ENCODE data around the gene GTF2H3. TPM values are rescaled to one million over a fixed set of nuclear protein-coding genes. Genes with fewer than 3 reads are reported as not detected.

The GTF2H3 gene
- total RNA-seq, 1 experiment from 2014 or later, result 72.3 TPM

GRCh38 chr12:123675436-123675835, 41.8 kb downstream of the GTF2H3 start:
- Histone ChIP-seq H3K36me3 (ENCODE audit: insufficient read depth, low read length) (no peaks in the 10 kb centered on the region), H3K9ac (ENCODE audit: low read length) (no peak overlapping the region), H4K20me1 (ENCODE audit: insufficient read depth, low read depth, low read length) (no peaks in the 10 kb centered on the region), H3K27me3 (ENCODE audit: low read length) (no peaks in the 10 kb centered on the region), H3K4me1 (ENCODE audit: low read length) (peaks cover 20% of the 10 kb centered on the region), H3K27ac (ENCODE audit: low read length) (no peak overlapping the region), H3K9me2 (replicated peaks; ENCODE audit: insufficient read depth, low read length) (no peaks in the 10 kb centered on the region), H3K4me3 (ENCODE audit: low read length) (no peak overlapping the region), H3K9me3 (ENCODE audit: low read length) (no peaks in the 10 kb centered on the region), H2AFZ (ENCODE audit: low read length) (no peak overlapping the region), H3K4me2 (ENCODE audit: low read depth, low read length, poor library complexity, severe bottlenecking) (no peak overlapping the region), H3K79me2 (ENCODE audit: low read length) (no peaks in the 10 kb centered on the region)
- no peak for DNase-seq

DNA sequence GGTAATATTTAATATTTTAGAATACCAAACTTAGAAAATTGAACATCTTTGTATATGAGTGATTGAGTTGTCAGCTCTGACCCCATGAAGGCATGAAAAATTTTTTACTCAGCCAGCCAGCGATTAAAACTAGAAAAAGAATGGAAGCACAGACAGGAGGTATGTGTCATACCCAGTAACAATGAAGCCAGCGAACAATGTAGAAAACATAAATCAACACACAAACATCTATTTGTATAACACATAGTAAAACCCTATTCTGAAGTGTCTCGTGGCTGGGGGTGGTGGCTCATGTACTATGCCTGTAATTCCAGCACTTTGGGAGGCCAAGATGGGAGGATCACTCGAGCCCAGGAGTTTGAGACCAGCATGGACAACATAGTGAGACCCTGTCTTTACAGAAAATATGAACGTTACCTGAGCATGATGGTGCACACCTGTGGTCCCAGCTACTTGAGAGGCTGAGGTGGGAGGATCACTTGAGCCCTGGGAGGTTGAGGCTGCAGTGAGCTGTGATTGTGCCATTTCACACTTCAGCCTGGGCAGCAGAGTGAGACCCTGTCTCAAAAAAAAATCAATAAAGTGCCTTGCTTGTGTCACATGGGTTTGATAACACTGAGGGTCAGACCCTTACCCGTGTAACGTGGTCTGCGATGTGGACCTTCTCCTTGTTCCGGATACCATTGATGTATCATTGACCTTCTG, 43.1 kb downstream of the GTF2H3 start:
- no peaks in the 10 kb centered on the region for H4K20me1 ChIP-seq (ENCODE audit: insufficient read depth, low read depth, low read length)
- H3K9me3 ChIP-seq (ENCODE audit: low read length), result no peaks in the 10 kb centered on the region
- H3K36me3 ChIP-seq (ENCODE audit: insufficient read depth, low read length), result no peaks in the 10 kb centered on the region
- peaks cover 10% of the 10 kb centered on the region for H3K4me1 ChIP-seq (ENCODE audit: low read length)
- H3K9ac ChIP-seq (ENCODE audit: low read length), result no peak overlapping the region
- H3K27ac ChIP-seq (ENCODE audit: low read length), result no peak overlapping the region
- DNase-seq, result no peak
- no peaks in the 10 kb centered on the region for H3K27me3 ChIP-seq (ENCODE audit: low read length)
- no peaks in the 10 kb centered on the region for H3K9me2 ChIP-seq (replicated peaks; ENCODE audit: insufficient read depth, low read length)
- no peak overlapping the region for H3K4me2 ChIP-seq (ENCODE audit: low read depth, low read length, poor library complexity, severe bottlenecking)
- no peaks in the 10 kb centered on the region for H3K79me2 ChIP-seq (ENCODE audit: low read length)
- H3K4me3 ChIP-seq (ENCODE audit: low read length), result no peak overlapping the region
- H2AFZ ChIP-seq (ENCODE audit: low read length), result no peak overlapping the region

- Histone ChIP-seq H3K4me3 (ENCODE audit: low read length) (no peak overlapping the region), H3K9ac (ENCODE audit: low read length) (no peak overlapping the region), H3K9me2 (replicated peaks; ENCODE audit: insufficient read depth, low read length) (no peaks in the 10 kb centered on the region), H3K27ac (ENCODE audit: low read length) (no peak overlapping the region), H3K4me2 (ENCODE audit: low read depth, low read length, poor library complexity, severe bottlenecking) (no peak overlapping the region), H3K4me1 (ENCODE audit: low read length) (peaks cover 13% of the 10 kb centered on the region), H3K27me3 (ENCODE audit: low read length) (no peaks in the 10 kb centered on the region), H3K79me2 (ENCODE audit: low read length) (no peaks in the 10 kb centered on the region), H3K9me3 (ENCODE audit: low read length) (no peaks in the 10 kb centered on the region), H4K20me1 (ENCODE audit: insufficient read depth, low read depth, low read length) (no peaks in the 10 kb centered on the region), H2AFZ (ENCODE audit: low read length) (no peak overlapping the region), H3K36me3 (ENCODE audit: insufficient read depth, low read length) (no peaks in the 10 kb centered on the region)
- DNase-seq, result no peak
These were observed 45.4 kb downstream of the GTF2H3 start for GRCh38 chr12:123678981-123679380.

GRCh38 chr12:123681605-123682004, 48.0 kb downstream of the GTF2H3 start:
- no peak overlapping the region for H3K4me2 ChIP-seq (ENCODE audit: low read depth, low read length, poor library complexity, severe bottlenecking)
- no peak for DNase-seq

GRCh38 chr12:123683964-123684363, 50.3 kb downstream of the GTF2H3 start:
- Histone ChIP-seq H3K4me2 (ENCODE audit: low read depth, low read length, poor library complexity, severe bottlenecking) (no peak overlapping the region), H2AFZ (ENCODE audit: low read length) (peak overlapping the region; percentile 81; the same call in 1 of the 2 replicates), H3K27me3 (ENCODE audit: low read length) (no peaks in the 10 kb centered on the region), H3K9me2 (replicated peaks; ENCODE audit: insufficient read depth, low read length) (no peaks in the 10 kb centered on the region), H3K9ac (ENCODE audit: low read length) (no peak overlapping the region), H3K27ac (ENCODE audit: low read length) (no peak overlapping the region), H4K20me1 (ENCODE audit: insufficient read depth, low read depth, low read length) (no peaks in the 10 kb centered on the region), H3K36me3 (ENCODE audit: insufficient read depth, low read length) (no peaks in the 10 kb centered on the region), H3K4me3 (ENCODE audit: low read length) (no peak overlapping the region), H3K79me2 (ENCODE audit: low read length) (no peaks in the 10 kb centered on the region), H3K9me3 (ENCODE audit: low read length) (no peaks in the 10 kb centered on the region), H3K4me1 (ENCODE audit: low read length) (peaks cover 5% of the 10 kb centered on the region)
- no peak for DNase-seq

More at GRCh38 chr12:123681605-123682004, 48.0 kb downstream of the GTF2H3 start:
- Histone ChIP-seq H3K79me2 (ENCODE audit: low read length) (no peaks in the 10 kb centered on the region), H2AFZ (ENCODE audit: low read length) (no peak overlapping the region), H3K4me1 (ENCODE audit: low read length) (peaks cover 5% of the 10 kb centered on the region), H3K36me3 (ENCODE audit: insufficient read depth, low read length) (no peaks in the 10 kb centered on the region), H3K9me2 (replicated peaks; ENCODE audit: insufficient read depth, low read length) (no peaks in the 10 kb centered on the region), H3K9ac (ENCODE audit: low read length) (no peak overlapping the region), H3K27me3 (ENCODE audit: low read length) (no peaks in the 10 kb centered on the region), H4K20me1 (ENCODE audit: insufficient read depth, low read depth, low read length) (no peaks in the 10 kb centered on the region), H3K4me3 (ENCODE audit: low read length) (no peak overlapping the region), H3K27ac (ENCODE audit: low read length) (no peak overlapping the region), H3K9me3 (ENCODE audit: low read length) (no peaks in the 10 kb centered on the region)

DNA sequence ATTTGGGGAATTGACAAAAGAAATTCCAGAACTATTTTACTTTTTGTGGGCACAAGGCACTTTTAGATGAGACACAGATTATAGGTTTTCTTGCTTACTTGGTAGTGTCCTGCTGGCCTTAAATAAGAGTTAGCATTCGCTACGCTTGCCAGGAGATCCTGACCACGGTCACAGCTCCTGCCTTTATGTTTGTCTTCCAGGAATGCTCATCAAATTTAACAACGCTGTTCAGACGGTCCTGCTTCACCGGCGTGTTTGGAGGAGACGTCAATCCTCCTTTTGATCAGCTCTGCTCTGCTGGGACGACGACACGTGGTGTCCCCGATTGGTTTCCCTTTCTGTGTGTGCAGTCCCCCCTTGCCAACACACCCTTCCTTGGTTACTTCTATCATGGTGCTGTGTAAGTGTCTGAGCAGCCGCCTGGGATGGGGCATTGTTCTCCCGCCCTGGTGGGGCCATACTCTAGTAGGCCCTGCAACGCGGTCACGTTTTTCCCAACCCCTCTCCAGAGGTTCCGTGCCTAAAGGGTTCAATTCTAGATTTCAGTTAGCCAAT, 53.1 kb downstream of the GTF2H3 start:
- no peak overlapping the region for H3K9ac ChIP-seq (ENCODE audit: low read length)
- H3K27me3 ChIP-seq (ENCODE audit: low read length), result no peaks in the 10 kb centered on the region
- H3K27ac ChIP-seq (ENCODE audit: low read length), result no peak overlapping the region
- peaks cover 5% of the 10 kb centered on the region for H3K4me1 ChIP-seq (ENCODE audit: low read length)
- H3K4me2 ChIP-seq (ENCODE audit: low read depth, low read length, poor library complexity, severe bottlenecking), result no peak overlapping the region
- H4K20me1 ChIP-seq (ENCODE audit: insufficient read depth, low read depth, low read length), result no peaks in the 10 kb centered on the region
- no peaks in the 10 kb centered on the region for H3K9me2 ChIP-seq (replicated peaks; ENCODE audit: insufficient read depth, low read length)
- no peaks in the 10 kb centered on the region for H3K36me3 ChIP-seq (ENCODE audit: insufficient read depth, low read length)
- DNase-seq, result no peak
- H3K9me3 ChIP-seq (ENCODE audit: low read length), result no peaks in the 10 kb centered on the region
- H3K79me2 ChIP-seq (ENCODE audit: low read length), result no peaks in the 10 kb centered on the region
- no peak overlapping the region for H3K4me3 ChIP-seq (ENCODE audit: low read length)
- no peak overlapping the region for H2AFZ ChIP-seq (ENCODE audit: low read length)

DNA sequence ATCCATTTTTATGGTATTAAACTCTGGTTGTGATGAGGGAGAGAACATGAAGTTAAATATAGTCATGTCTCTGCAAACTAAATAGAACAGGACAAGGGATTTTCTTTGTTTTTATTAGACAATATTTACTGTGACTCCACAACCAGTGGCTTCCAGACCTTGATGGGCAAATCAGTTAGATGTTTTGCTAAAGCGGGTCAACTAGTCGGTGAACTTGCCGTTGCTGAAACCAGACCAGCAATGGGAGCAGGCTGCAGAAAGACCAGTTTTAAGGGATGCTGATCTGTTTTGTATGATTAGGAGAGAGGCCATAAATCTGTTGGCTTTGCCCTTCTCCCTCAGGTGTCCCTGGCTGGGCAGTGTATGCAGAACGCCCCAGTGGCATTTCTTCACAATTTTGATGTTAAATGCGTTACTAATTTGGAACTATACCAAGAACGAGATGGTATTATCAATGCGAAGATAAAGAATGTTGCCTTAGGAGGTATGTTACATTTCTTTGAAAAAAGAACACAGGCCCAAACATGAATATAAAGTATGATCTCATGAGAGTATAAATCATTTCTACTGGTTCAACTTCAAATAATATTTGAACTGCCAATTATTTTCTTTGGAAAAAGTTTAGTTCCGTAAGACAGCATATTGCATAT, 56.7 kb downstream of the GTF2H3 start:
- Histone ChIP-seq H3K79me2 (ENCODE audit: low read length) (no peaks in the 10 kb centered on the region), H3K9me3 (ENCODE audit: low read length) (no peaks in the 10 kb centered on the region)
- DNase-seq, result no peak

DNA sequence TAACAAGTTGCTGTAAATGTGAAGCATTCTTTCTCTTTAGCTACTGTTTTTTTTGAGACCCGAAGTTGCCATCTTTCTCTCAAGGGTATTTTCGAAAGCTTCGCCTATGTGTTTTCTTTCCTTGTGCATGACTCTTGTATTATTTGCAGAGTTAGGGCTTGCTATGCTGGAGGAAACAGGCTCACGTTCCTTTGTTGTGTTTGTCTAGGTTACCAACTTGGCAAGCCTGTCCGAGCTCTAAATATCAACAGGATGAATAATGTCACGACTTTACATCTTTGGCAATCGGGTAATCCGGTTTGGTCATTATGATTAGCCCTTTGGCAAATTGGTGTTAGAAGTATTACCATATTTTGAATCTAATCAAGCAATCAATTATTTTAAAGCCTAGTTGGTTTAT, 62.6 kb downstream of the GTF2H3 start:
- Histone ChIP-seq H3K36me3 (ENCODE audit: insufficient read depth, low read length) (no peaks in the 10 kb centered on the region), H3K79me2 (ENCODE audit: low read length) (no peaks in the 10 kb centered on the region)
- DNase-seq, result no peak

More for the DNA sequence above, 56.7 kb downstream of the GTF2H3 start:
- no peaks in the 10 kb centered on the region for H4K20me1 ChIP-seq (ENCODE audit: insufficient read depth, low read depth, low read length)
- no peak overlapping the region for H3K4me3 ChIP-seq (ENCODE audit: low read length)
- H3K36me3 ChIP-seq (ENCODE audit: insufficient read depth, low read length), result no peaks in the 10 kb centered on the region
- no peak overlapping the region for H3K4me2 ChIP-seq (ENCODE audit: low read depth, low read length, poor library complexity, severe bottlenecking)
- H3K9ac ChIP-seq (ENCODE audit: low read length), result no peak overlapping the region
- H3K4me1 ChIP-seq (ENCODE audit: low read length), result no peaks in the 10 kb centered on the region
- H3K9me2 ChIP-seq (replicated peaks; ENCODE audit: insufficient read depth, low read length), result no peaks in the 10 kb centered on the region
- H2AFZ ChIP-seq (ENCODE audit: low read length), result no peak overlapping the region
- H3K27ac ChIP-seq (ENCODE audit: low read length), result no peak overlapping the region
- H3K27me3 ChIP-seq (ENCODE audit: low read length), result no peaks in the 10 kb centered on the region

More for the DNA sequence above, 62.6 kb downstream of the GTF2H3 start:
- Histone ChIP-seq H3K9ac (ENCODE audit: low read length) (no peak overlapping the region), H3K9me3 (ENCODE audit: low read length) (no peaks in the 10 kb centered on the region), H3K9me2 (replicated peaks; ENCODE audit: insufficient read depth, low read length) (no peaks in the 10 kb centered on the region), H4K20me1 (ENCODE audit: insufficient read depth, low read depth, low read length) (no peaks in the 10 kb centered on the region), H3K27ac (ENCODE audit: low read length) (no peak overlapping the region), H3K27me3 (ENCODE audit: low read length) (no peaks in the 10 kb centered on the region), H3K4me1 (ENCODE audit: low read length) (no peaks in the 10 kb centered on the region), H3K4me3 (ENCODE audit: low read length) (no peak overlapping the region), H2AFZ (ENCODE audit: low read length) (no peak overlapping the region), H3K4me2 (ENCODE audit: low read depth, low read length, poor library complexity, severe bottlenecking) (no peak overlapping the region)
